ENCODE results near the gene IGLL5. TPM values are rescaled to one million over a fixed set of nuclear protein-coding genes. Genes with fewer than 3 reads are reported as not detected.

IGLL5 gene
- total and polyA plus RNA-seq, 2 of the 13 experiments (the other 11 are each of a cell fraction or from before 2014, with no cell fraction given) = not detected

- TF ChIP-seq RBAK (CRISPR knock-in tag; IDR thresholded peaks at IDR 0.05) (no peak), PRDM10 (CRISPR knock-in tag; IDR thresholded peaks at IDR 0.05; ENCODE audit: low read depth) (no peak), KLF16 (CRISPR knock-in tag; IDR thresholded peaks at IDR 0.05) (no peak), SMARCC2 (IDR thresholded peaks at IDR 0.05) (no peak)
Observed at GRCh38 chr22:22838148-22838786, 49.3 kb upstream of the IGLL5 start (continued).

- TF ChIP-seq ETV5 (CRISPR knock-in tag; IDR thresholded peaks at IDR 0.05; ENCODE audit: borderline replicate concordance) (no peak), RARA (CRISPR knock-in tag; IDR thresholded peaks at IDR 0.05) (no peak), NCOA5 (CRISPR knock-in tag; IDR thresholded peaks at IDR 0.05) (no peak), CC2D1A (CRISPR knock-in tag; IDR thresholded peaks at IDR 0.05) (no peak)
- H3K36me3 ChIP-seq (replicated peaks in 1 of 2; ENCODE audit: control insufficient read depth in 1 of 2, insufficient read depth in 2 of 2, low read length in 2 of 2) = no peaks in the 10 kb centered on the region
- no peaks in the 10 kb centered on the region for H3K9me3 ChIP-seq (ENCODE audit: low read length)
- DNase-seq (ENCODE audit: low spot score) (no peak), ATAC-seq (no peak), FAIRE-seq (no peak)
- no peaks in the 10 kb centered on the region for H3K4me1 ChIP-seq (ENCODE audit: insufficient read depth, low read length)
- no peak overlapping the region for H3K9ac ChIP-seq (ENCODE audit: insufficient read depth, low read depth, low read length)
- under 1% methylated on average over 6 of the region's 6 CpGs for WGBS (ENCODE audit: low lambda C conversion rate)
- in situ Hi-C loops (cut with HindIII; ENCODE audit: extremely low pct_ligation_motif_present, low pct_unique_long_range_greater_than_20kb) = loop anchor here (10.0 kb wide), 1 partner anchor 285 kb away; no protein-coding TSS in a partner anchor
- H3K27ac ChIP-seq (ENCODE audit: extremely low read length, insufficient read depth, low read length) = no peak overlapping the region
- H4K20me1 ChIP-seq (ENCODE audit: insufficient read depth, low read length) = no peaks in the 10 kb centered on the region
- no peak overlapping the region for H3K4me2 ChIP-seq (ENCODE audit: low read depth, low read length)
- H3K79me2 ChIP-seq (ENCODE audit: insufficient read depth, low read length) = no peaks in the 10 kb centered on the region
- CTCF ChIA-PET (ENCODE audit: low intra/inter-chr PET ratio, low total read pairs) = no interaction called here
- H3K4me3 ChIP-seq (replicated peaks in 1 of 3; ENCODE audit: insufficient read depth in 1 of 3, low read depth in 2 of 3, low read length in 3 of 3) = no peak overlapping the region
- no peak overlapping the region for H2AFZ ChIP-seq (ENCODE audit: low read length)
- no TSS peak for BruUV-seq (replicated peaks)
- intact Hi-C loops (cut with micrococcal nuclease; ENCODE audit: unreplicated experiment) = no loop called here
- POLR2A ChIA-PET = no interaction called here
- peaks cover 2 to 4% of the 10 kb centered on the region in 2 experiments; a peak in 2 of 5 replicates for H3K27me3 ChIP-seq (ENCODE audit: control insufficient read depth in 1 of 2, insufficient read depth in 2 of 2, low read length in 2 of 2)
Observed at GRCh38 chr22:22839570-22840314, 47.9 kb upstream of the IGLL5 start.
